ENCODE measurements around the gene PSMD1.
A peak's percentile ranks its signal among the peaks of the same experiment; 100 is the strongest.
"Not testable (repeated sequence)": the region's sequence is repeated elsewhere in the genome, so short reads cannot be mapped to it uniquely, and the experiment has no call there.

Gene PSMD1

GRCh38 chr2:231117922-231118613, 61.4 kb downstream of the PSMD1 start:
- DNase-seq: no peak

GRCh38 chr2:231118614-231118942, 61.9 kb downstream of the PSMD1 start:
- no peak for DNase-seq

- no peak for DNase-seq
These were observed 66.8 kb downstream of the PSMD1 start for GRCh38 chr2:231123362-231123898.

GRCh38 chr2:231124838-231125568, 68.3 kb downstream of the PSMD1 start, which contains the start of gene HTR2B:
Gene HTR2B, minus strand, starts transcription at chr2:231125042. Its CDS starts 1,278 bp downstream, at chr2:231123764.
- peak; percentile 64 for DNase-seq

GRCh38 chr2:231126123-231126522, 69.5 kb downstream of the PSMD1 start:
- DNase-seq: no peak

- no peak for DNase-seq
These were observed 70.8 kb downstream of the PSMD1 start for GRCh38 chr2:231127480-231127879.

- DNase-seq: no peak
These were observed 71.3 kb downstream of the PSMD1 start for GRCh38 chr2:231127936-231128335.

GRCh38 chr2:231128541-231128940, 71.9 kb downstream of the PSMD1 start:
- no peak for DNase-seq

GRCh38 chr2:231129216-231129615, 72.5 kb downstream of the PSMD1 start:
- DNase-seq: no peak

- no peak for DNase-seq
These were observed 73.8 kb downstream of the PSMD1 start for GRCh38 chr2:231130336-231131056.

GRCh38 chr2:231132129-231132528, 75.5 kb downstream of the PSMD1 start:
- DNase-seq: no peak

GRCh38 chr2:231133365-231134099, 76.9 kb downstream of the PSMD1 start:
- no peak for DNase-seq

- no peak for DNase-seq
These were observed 78.4 kb downstream of the PSMD1 start for GRCh38 chr2:231134910-231135655.

GRCh38 chr2:231138699-231139098, 82.0 kb downstream of the PSMD1 start:
- no peak for DNase-seq

GRCh38 chr2:231139796-231140195, 83.1 kb downstream of the PSMD1 start:
- no peak for DNase-seq

GRCh38 chr2:231140808-231141207, 84.1 kb downstream of the PSMD1 start:
- DNase-seq: not testable (repeated sequence)

- DNase-seq: no peak
These were observed 88.2 kb downstream of the PSMD1 start for GRCh38 chr2:231144896-231145295.

GRCh38 chr2:231146665-231147064, 90.0 kb downstream of the PSMD1 start:
- DNase-seq: no peak

- DNase-seq: no peak
These were observed 96.3 kb downstream of the PSMD1 start for GRCh38 chr2:231152800-231153557.

- no peak for DNase-seq
These were observed 102.6 kb downstream of the PSMD1 start for GRCh38 chr2:231159306-231159705.

GRCh38 chr2:231160701-231161100, 104.0 kb downstream of the PSMD1 start:
- no peak for DNase-seq

Data from activated CD4-positive, alpha-beta T cell treated with anti-CD3 and anti-CD28 coated beads, Interleukin-2, Interleukin-6, amounts not matched to agents 100 ng/mL and 50 ng/mL, durations not matched to agents 16 hours and 8 hours (primary cell).